ENCODE data around the gene KLHDC3.

DNA sequence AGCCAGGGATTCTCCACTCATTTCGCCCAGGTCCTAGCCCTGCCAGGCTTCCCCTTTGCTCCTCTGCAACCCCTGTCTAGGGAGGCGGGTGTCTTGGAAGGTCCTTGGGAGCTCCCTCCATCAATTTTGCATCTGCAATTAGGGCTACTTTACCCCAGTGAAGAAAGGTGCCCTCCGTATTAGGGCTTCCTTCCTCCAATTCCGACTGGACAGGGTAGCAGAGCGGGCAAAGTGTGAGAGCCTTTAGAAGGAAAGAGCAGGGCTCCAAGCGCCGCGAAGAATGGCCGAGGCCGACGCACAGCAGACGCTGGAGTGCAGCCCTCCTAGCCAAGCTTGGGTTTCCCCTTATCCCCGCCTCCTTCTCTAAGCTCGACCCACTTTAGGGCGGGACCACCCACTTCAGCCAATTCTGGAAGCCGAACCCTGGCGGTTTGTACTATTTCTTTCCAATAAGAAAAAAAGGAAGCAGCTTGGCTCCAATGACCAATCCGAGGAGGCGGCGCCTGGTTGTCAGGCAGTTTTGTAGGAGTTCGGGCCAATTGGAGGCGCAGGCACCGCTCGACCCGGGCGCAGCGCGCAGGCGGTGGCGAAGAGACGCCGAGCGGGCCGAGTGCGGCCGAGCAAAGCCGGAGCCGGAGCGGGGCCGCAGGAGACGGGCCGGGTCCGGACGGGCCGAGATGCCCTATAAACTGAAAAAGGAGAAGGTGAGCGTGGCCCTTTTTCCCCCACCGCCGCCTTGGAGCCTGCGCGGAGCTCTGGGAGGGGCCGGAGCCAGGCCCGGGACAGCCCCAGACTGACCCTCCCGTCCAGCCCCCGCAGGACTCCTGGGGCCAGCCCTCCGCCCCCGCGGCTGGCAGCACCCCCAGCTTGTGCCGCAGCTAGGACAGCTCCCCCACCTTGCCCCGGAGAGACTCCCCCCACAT, 29.8 kb upstream of the KLHDC3 start, which contains the start of gene PPP2R5D:
- TF ChIP-seq, protein P1, sequence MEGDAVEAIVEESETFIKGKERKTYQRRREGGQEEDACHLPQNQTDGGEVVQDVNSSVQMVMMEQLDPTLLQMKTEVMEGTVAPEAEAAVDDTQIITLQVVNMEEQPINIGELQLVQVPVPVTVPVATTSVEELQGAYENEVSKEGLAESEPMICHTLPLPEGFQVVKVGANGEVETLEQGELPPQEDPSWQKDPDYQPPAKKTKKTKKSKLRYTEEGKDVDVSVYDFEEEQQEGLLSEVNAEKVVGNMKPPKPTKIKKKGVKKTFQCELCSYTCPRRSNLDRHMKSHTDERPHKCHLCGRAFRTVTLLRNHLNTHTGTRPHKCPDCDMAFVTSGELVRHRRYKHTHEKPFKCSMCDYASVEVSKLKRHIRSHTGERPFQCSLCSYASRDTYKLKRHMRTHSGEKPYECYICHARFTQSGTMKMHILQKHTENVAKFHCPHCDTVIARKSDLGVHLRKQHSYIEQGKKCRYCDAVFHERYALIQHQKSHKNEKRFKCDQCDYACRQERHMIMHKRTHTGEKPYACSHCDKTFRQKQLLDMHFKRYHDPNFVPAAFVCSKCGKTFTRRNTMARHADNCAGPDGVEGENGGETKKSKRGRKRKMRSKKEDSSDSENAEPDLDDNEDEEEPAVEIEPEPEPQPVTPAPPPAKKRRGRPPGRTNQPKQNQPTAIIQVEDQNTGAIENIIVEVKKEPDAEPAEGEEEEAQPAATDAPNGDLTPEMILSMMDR (IDR thresholded peaks at IDR 0.05), result no peak
- no peak for TF ChIP-seq ZFX (IDR thresholded peaks at IDR 0.05; ENCODE audit: borderline replicate concordance)
